HepG2 (cell line): ENCODE results near the gene RYR2. TPM values are rescaled to one million over a fixed set of nuclear protein-coding genes. Genes with fewer than 3 reads are reported as not detected.

Experiments used
- ATAC-seq: fragments of 200-7000 bp; cut with Tn5 transposase; 3 replicates; pipeline ENCODE4 v1.9.1; 2020; ENCODE audit warnings: mild to moderate bottlenecking, moderate library complexity
- BruUV-seq: library from RNA; stranded (reverse); fragments of 400-500 nt; replicated peaks from 2 replicates; lab custom pipeline; 2021; lab: Mats Ljungman, UMichigan
- CTCF ChIA-PET: fragments of 300-600 bp; formaldehyde crosslinking; extraction: SDS; loops from one replicate; lab custom pipeline; 2021; ENCODE audit warnings: low total read pairs, inconsistent platforms, low intra/inter-chr PET ratio; lab: Yijun Ruan, JAX
- POLR2A ChIA-PET: fragments of 350-600 bp; sonication (Branson Sonifier 250); formaldehyde crosslinking; loops from one replicate; lab custom pipeline; 2020; ENCODE audit warnings: antibody characterized with exemption, inconsistent platforms; lab: Yijun Ruan, JAX
- DNase-seq: peaks from one replicate; pipeline ENCODE4 v3.0.0-alpha.2; 2015; ENCODE audit warnings: low spot score
- FAIRE-seq: peaks from 3 replicates; lab custom pipeline; 2011; peaks lifted over from hg19 to GRCh38; lab: Jason Lieb, UNC
- H2AFZ ChIP-seq: one replicate; pipeline ENCODE4 v1.6.1; 2011; ENCODE audit warnings: low read length, inconsistent platforms
- H3K27ac ChIP-seq: fragments of 300-600 bp; 3 replicates; pipeline ENCODE4 v1.8.0; 2011; ENCODE audit warnings: mixed run types, mild to moderate bottlenecking, mixed read lengths, low read length, inconsistent platforms; ENCODE audit not compliant: insufficient read depth; ENCODE audit errors: extremely low read length
- H3K27me3 ChIP-seq, 2 experiments: fragments of 200-600 bp in 1 of 2; 2 replicates in 1 of 2; 3 replicates in 1 of 2; pipeline versions ENCODE4 v1.6.0 to v1.8.0; 2011; ENCODE audit warnings: low read length in 2 of 2, mild to moderate bottlenecking in 2 of 2, moderate library complexity in 2 of 2, inconsistent platforms in 1 of 2; ENCODE audit not compliant: insufficient read depth in 2 of 2, control insufficient read depth in 1 of 2
- H3K36me3 ChIP-seq, 2 experiments: fragments of 200-600 bp in 1 of 2; replicated peaks in 1 of 2; 2 replicates in 1 of 2; 3 replicates in 1 of 2; pipeline versions ENCODE4 v1.5.1 to v1.8.0; 2011; ENCODE audit warnings: low read length in 2 of 2, inconsistent platforms in 1 of 2; ENCODE audit not compliant: insufficient read depth in 2 of 2, control insufficient read depth in 1 of 2
- H3K4me1 ChIP-seq: 2 replicates; pipeline ENCODE4 v1.5.1; 2012; ENCODE audit warnings: low read length, inconsistent platforms; ENCODE audit not compliant: insufficient read depth
- H3K4me2 ChIP-seq: 2 replicates; pipeline ENCODE4 v1.6.0; 2011; ENCODE audit warnings: low read depth, low read length, inconsistent platforms
- H3K4me3 ChIP-seq, 3 experiments: fragments of 200-600 bp in 1 of 3; sonication (generic), shearing (Covaris generic) in 1 of 3; replicated peaks in 1 of 3; 2 replicates each; pipeline ENCODE4 v1.5.1; 2011 to 2016; ENCODE audit warnings: low read length in 3 of 3, inconsistent platforms in 2 of 3, low read depth in 2 of 3, mild to moderate bottlenecking in 2 of 3, control low read depth in 1 of 3, mixed read lengths in 1 of 3; ENCODE audit not compliant: insufficient read depth in 1 of 3
- H3K79me2 ChIP-seq: one replicate; pipeline ENCODE4 v1.6.1; 2011; ENCODE audit warnings: low read length, inconsistent platforms; ENCODE audit not compliant: insufficient read depth
- H3K9ac ChIP-seq: 2 replicates; pipeline ENCODE4 v1.6.0; 2011; ENCODE audit warnings: mild to moderate bottlenecking, low read depth, low read length, inconsistent platforms; ENCODE audit not compliant: insufficient read depth
- H3K9me3 ChIP-seq: 2 replicates; pipeline ENCODE4 v1.5.1; 2012; ENCODE audit warnings: mild to moderate bottlenecking, low read length
- H4K20me1 ChIP-seq: 2 replicates; pipeline ENCODE4 v1.6.0; 2011; ENCODE audit warnings: inconsistent platforms, mild to moderate bottlenecking, low read length, moderate library complexity; ENCODE audit not compliant: insufficient read depth
- ARNT ChIP-seq: fragments of 450-650 bp; IDR thresholded peaks from 2 replicates; pipeline ENCODE4 v1.6.1; 2017
- CREB3 ChIP-seq: sonication (generic); formaldehyde crosslinking; IDR thresholded peaks from 2 replicates; pipeline ENCODE4 v1.5.0; 2020; ENCODE audit warnings: missing genetic modification reagents
- E2F1 ChIP-seq: sonication (generic); formaldehyde crosslinking; IDR thresholded peaks from 2 replicates; pipeline ENCODE4 v1.5.0; 2020; ENCODE audit warnings: missing genetic modification reagents
- FOSL1 ChIP-seq: sonication (generic); formaldehyde crosslinking; IDR thresholded peaks from 2 replicates; pipeline ENCODE4 v1.9.0; 2021; ENCODE audit warnings: missing genetic modification reagents, borderline replicate concordance
- HNRNPH1 ChIP-seq: fragments of 200-400 bp; formaldehyde crosslinking; optimal IDR thresholded peaks from 2 replicates; pipeline ENCODE3; 2017; ENCODE audit warnings: mild to moderate bottlenecking, low read depth, low read length
- HOMEZ ChIP-seq: IDR thresholded peaks from 2 replicates; pipeline ENCODE4 v1.6.1; 2016; ENCODE audit warnings: low read depth
- KAT7 ChIP-seq: IDR thresholded peaks from 2 replicates; pipeline ENCODE4 v1.6.1; 2018; ENCODE audit warnings: borderline replicate concordance, missing compliant biosample characterization
- KDM3A ChIP-seq: IDR thresholded peaks from 2 replicates; pipeline ENCODE4 v1.6.1; 2018; ENCODE audit warnings: low read depth, missing compliant biosample characterization
- MED13 ChIP-seq: sonication (generic); formaldehyde crosslinking; IDR thresholded peaks from 2 replicates; pipeline ENCODE4 v1.5.0; 2020; ENCODE audit warnings: missing genetic modification reagents
- SOX6 ChIP-seq, 2 experiments: fragments of 450-650 bp in 1 of 2; sonication (generic) in 1 of 2; formaldehyde crosslinking in 1 of 2; IDR thresholded peaks; 2 replicates each; pipeline versions ENCODE4 v1.4.0 to v1.6.1; 2017 to 2020; ENCODE audit warnings: antibody characterized with exemption in 1 of 2, mild to moderate bottlenecking in 1 of 2, missing genetic modification reagents in 1 of 2
- TOE1 ChIP-seq: sonication (generic); formaldehyde crosslinking; IDR thresholded peaks from 2 replicates; pipeline ENCODE4 v1.4.0; 2020; ENCODE audit warnings: mild to moderate bottlenecking, missing genetic modification reagents
- XRCC5 ChIP-seq: fragments of 200-400 bp; formaldehyde crosslinking; optimal IDR thresholded peaks from 2 replicates; pipeline ENCODE3; 2017; ENCODE audit warnings: mild to moderate bottlenecking, low read length
- WGBS: methylation state at CpG from one replicate; pipeline ENCODE4 v1.1.6; 2017; ENCODE audit warnings: low lambda C conversion rate; 5-methylcytosine and 5-hydroxymethylcytosine counted together
- in situ Hi-C: cut with HindIII; loops from 2 replicates; pipeline ENCODE4 v1.10.0; 2017; ENCODE audit warnings: low pct_unique_long_range_greater_than_20kb; ENCODE audit not compliant: extremely low pct_ligation_motif_present
- intact Hi-C: fragments of 100-400 bp; cut with micrococcal nuclease; formaldehyde crosslinking; loops from one replicate; pipeline ENCODE4 v1.10.0; 2022; ENCODE audit not compliant: unreplicated experiment
- polyA plus RNA-seq, 8 experiments: library from polyadenylated mRNA; depleted of rRNA in 3 of 8; stranded (reverse) in 7 of 8; unstranded in 1 of 8; fragments of >200 nt; fragmentation: Illumina TruSeq in 4 of 8; extraction: Trizol in 4 of 8; gene quantifications; 2 replicates each; pipeline versions ENCODE4 v1.2.1 to v1.2.3, GENCODE V29; 2011 to 2016; ENCODE audit warnings: low read depth in 4 of 8, missing spikeins in 1 of 8, mixed read lengths in 1 of 8; ENCODE audit not compliant: insufficient read depth in 1 of 8
- total RNA-seq, 5 experiments: library from RNA; depleted of rRNA; stranded (reverse); fragments of >200 nt; fragmentation: Illumina TruSeq; extraction: Trizol; gene quantifications; 2 replicates each; pipeline ENCODE4 v1.2.3, GENCODE V29; 2016; ENCODE audit warnings: low read depth in 1 of 5

RYR2 gene
- total and polyA plus RNA-seq, 2 of the 13 experiments (the other 11 are each of a cell fraction or from before 2014, with no cell fraction given): not detected

- TF ChIP-seq KAT7 (CRISPR knock-in tag): no peak
- no peak for TF ChIP-seq CREB3 (CRISPR knock-in tag)
- TF ChIP-seq MED13 (CRISPR knock-in tag): no peak
- no peak for TF ChIP-seq SOX6 (IDR thresholded peaks at IDR 0.05)
- TF ChIP-seq SOX6 (CRISPR knock-in tag; IDR thresholded peaks at IDR 0.05): no peak
- no peak for TF ChIP-seq HOMEZ (CRISPR knock-in tag)
- no peak for TF ChIP-seq FOSL1 (CRISPR knock-in tag)
- TF ChIP-seq XRCC5: no peak
- TF ChIP-seq ARNT: no peak
Observed at GRCh38 chr1:237324226-237324625, 282.2 kb downstream of the RYR2 start (continued).

- H3K4me2 ChIP-seq: no peak overlapping the region
- H3K27ac ChIP-seq: no peak overlapping the region
- no peak overlapping the region for H3K4me3 ChIP-seq
- no peaks in the 10 kb centered on the region for H3K79me2 ChIP-seq
- WGBS: 1% methylated on average over 3 of the region's 3 CpGs
- H3K36me3 ChIP-seq: no peaks in the 10 kb centered on the region
- TF ChIP-seq TOE1 (CRISPR knock-in tag): no peak
- TF ChIP-seq KDM3A (CRISPR knock-in tag): no peak
- TF ChIP-seq HNRNPH1: no peak
- no peak for TF ChIP-seq E2F1 (CRISPR knock-in tag)
- ChIA-PET POLR2A (no interaction called here), CTCF (no interaction called here)
- H3K9ac ChIP-seq: no peak overlapping the region
- ATAC-seq (no peak), DNase-seq (no peak), FAIRE-seq (no peak)
- no peaks in the 10 kb centered on the region for H3K9me3 ChIP-seq
- H3K4me1 ChIP-seq: no peaks in the 10 kb centered on the region
- in situ Hi-C loops (no loop called here), intact Hi-C loops (no loop called here)
- no peak overlapping the region for H2AFZ ChIP-seq
- H4K20me1 ChIP-seq: no peaks in the 10 kb centered on the region
- no peaks in the 10 kb centered on the region; a peak in 1 of 5 replicates for H3K27me3 ChIP-seq
- no TSS peak for BruUV-seq
Observed at GRCh38 chr1:237327061-237327460, 285.1 kb downstream of the RYR2 start.
